HL-60 (cell line): ENCODE results near the gene MUL1.
A peak's percentile ranks its signal among the peaks of the same experiment; 100 is the strongest.

Experiments used
- DNase-seq, 2 experiments: peaks; one replicate each; pipeline ENCODE4 v3.0.0-alpha.2; 2010 to 2020; ENCODE audit warnings: low read depth in 1 of 2, low spot score in 1 of 2
- H3K27ac ChIP-seq: fragments of 250-450 bp; sonication (Bioruptor Pico); replicated peaks from 2 replicates; pipeline ENCODE4 v1.5.1; 2020; ENCODE audit warnings: mild to moderate bottlenecking, moderate library complexity
- H3K27me3 ChIP-seq: fragments of 250-450 bp; sonication (Bioruptor Pico); 2 replicates; pipeline ENCODE4 v1.5.1; 2021; ENCODE audit warnings: mild to moderate bottlenecking, moderate library complexity; ENCODE audit not compliant: insufficient read depth, poor library complexity, severe bottlenecking
- H3K4me3 ChIP-seq: replicated peaks from 2 replicates; pipeline ENCODE4 v1.5.1; 2011; ENCODE audit warnings: mild to moderate bottlenecking, control low read depth, low read length; ENCODE audit not compliant: insufficient read depth
- CTCF ChIP-seq: IDR thresholded peaks from one replicate; pipeline ENCODE4 v1.5.1; 2011; ENCODE audit warnings: low read length, control low read depth, inconsistent platforms; ENCODE audit not compliant: insufficient read depth
- GABPA ChIP-seq: IDR thresholded peaks from 2 replicates; pipeline ENCODE4 v1.6.1; 2012; ENCODE audit warnings: low read depth
- POLR2AphosphoS5 ChIP-seq: IDR thresholded peaks from 2 replicates; pipeline ENCODE4 v1.6.1; 2012; ENCODE audit warnings: low read depth
- REST ChIP-seq: IDR thresholded peaks from 2 replicates; pipeline ENCODE4 v1.6.1; 2012; ENCODE audit warnings: low read depth; ENCODE audit not compliant: insufficient replicate concordance
- SPI1 ChIP-seq: IDR thresholded peaks from 2 replicates; pipeline ENCODE4 v1.6.1; 2012; ENCODE audit warnings: low read depth, mild to moderate bottlenecking, borderline replicate concordance

MUL1 gene

GRCh38 chr1:20491866-20492265, 16.1 kb downstream of the MUL1 start:
- no peak for TF ChIP-seq GABPA
- no peak for TF ChIP-seq REST
- no peak for TF ChIP-seq SPI1
- TF ChIP-seq POLR2AphosphoS5, result no peak
- no peak for TF ChIP-seq CTCF
- H3K27me3 ChIP-seq, result peaks cover 35% of the 10 kb centered on the region
- H3K4me3 ChIP-seq, result no peak overlapping the region
- H3K27ac ChIP-seq, result no peak overlapping the region
- no peak for DNase-seq

GRCh38 chr1:20491178-20491577, 16.8 kb downstream of the MUL1 start:
- Histone ChIP-seq H3K27me3 (peaks cover 42% of the 10 kb centered on the region), H3K27ac (no peak overlapping the region), H3K4me3 (no peak overlapping the region)
- TF ChIP-seq SPI1, result no peak
- no peak for TF ChIP-seq GABPA
- no peak for TF ChIP-seq CTCF
- DNase-seq, result no peak

- Histone ChIP-seq H3K27me3 (peaks cover 70% of the 10 kb centered on the region), H3K27ac (no peak overlapping the region), H3K4me3 (no peak overlapping the region)
- no peak for DNase-seq
- TF ChIP-seq SPI1 (no peak), GABPA (no peak)
Observed at GRCh38 chr1:20487236-20487590, 20.7 kb downstream of the MUL1 start.

GRCh38 chr1:20486457-20487235, 21.3 kb downstream of the MUL1 start:
- Histone ChIP-seq H3K4me3 (peak overlapping the region; percentile 15), H3K27ac (no peak overlapping the region), H3K27me3 (peaks cover 70% of the 10 kb centered on the region)
- TF ChIP-seq SPI1, result no peak
- TF ChIP-seq CTCF, result no peak
- no peak for TF ChIP-seq REST
- TF ChIP-seq GABPA, result no peak
- TF ChIP-seq POLR2AphosphoS5, result no peak
- DNase-seq, result no peak
